GM18951 (cell line): ENCODE measurements around the gene AXIN2.
"Not testable (repeated sequence)": the region's sequence is repeated elsewhere in the genome, so short reads cannot be mapped to it uniquely, and the experiment has no call there.

Experiments used
- POLR2A ChIP-seq: IDR thresholded peaks from 4 replicates; pipeline ENCODE4 v1.6.1; 2011; ENCODE audit warnings: mild to moderate bottlenecking; ENCODE audit not compliant: insufficient read length, insufficient read depth; ENCODE audit errors: extremely low read depth
- in situ Hi-C: fragments of 300-500 bp; cut with MboI; formaldehyde crosslinking; loops from one replicate; pipeline ENCODE4 v1.12.0; 2022; ENCODE audit warnings: low sequenced_read_pairs, mixed read lengths, inconsistent platforms; ENCODE audit not compliant: unreplicated experiment

Gene AXIN2

GRCh38 chr17:65533056-65533745 is 28.2 kb downstream of the AXIN2 start:
- TF ChIP-seq POLR2A, result no peak
- in situ Hi-C loops, result no loop called here

GRCh38 chr17:65532101-65532890 is 29.2 kb downstream of the AXIN2 start:
- in situ Hi-C loops, result no loop called here
- TF ChIP-seq POLR2A, result no peak

GRCh38 chr17:65531256-65532100 is 30.0 kb downstream of the AXIN2 start:
- TF ChIP-seq POLR2A, result no peak

GRCh38 chr17:65530523-65531255 is 30.8 kb downstream of the AXIN2 start:
- in situ Hi-C loops, result no loop called here
- TF ChIP-seq POLR2A, result no peak

More at GRCh38 chr17:65531256-65532100, 30.0 kb downstream of the AXIN2 start:
- in situ Hi-C loops, result no loop called here

- no peak for TF ChIP-seq POLR2A
- in situ Hi-C loops, result no loop called here
Observed at GRCh38 chr17:65529761-65530522, 31.5 kb downstream of the AXIN2 start.

GRCh38 chr17:65529040-65529633 is 32.3 kb downstream of the AXIN2 start:
- in situ Hi-C loops, result no loop called here
- no peak for TF ChIP-seq POLR2A

- TF ChIP-seq POLR2A, result no peak
- in situ Hi-C loops, result no loop called here
Observed at GRCh38 chr17:65527857-65528591, 33.4 kb downstream of the AXIN2 start.

GRCh38 chr17:65527381-65527780 is 34.1 kb downstream of the AXIN2 start:
- in situ Hi-C loops, result no loop called here
- TF ChIP-seq POLR2A, result no peak

GRCh38 chr17:65526854-65527253 is 34.6 kb downstream of the AXIN2 start:
- in situ Hi-C loops, result not testable (repeated sequence)

- in situ Hi-C loops, result no loop called here
Observed at GRCh38 chr17:65523853-65524664, 37.4 kb downstream of the AXIN2 start.

More at GRCh38 chr17:65523853-65524664, 37.4 kb downstream of the AXIN2 start:
- no peak for TF ChIP-seq POLR2A
